Tibial nerve (tissue), 4 donors: ENCODE results near the gene KRTAP22-1. TPM values are rescaled to one million over a fixed set of nuclear protein-coding genes. Genes with fewer than 3 reads are reported as not detected.

Experiments used
- DNase-seq, 2 donors: peaks; one replicate each; pipeline ENCODE4 v3.0.0-alpha.2; 2019; ENCODE audit warnings: low spot score in 2 of 2
- H3K27ac ChIP-seq, 4 donors: fragments of 200-600 bp; sonication (generic) in 3 of 4; one replicate each; pipeline ENCODE4 v1.5.1; 2017 to 2019; ENCODE audit warnings: mild to moderate bottlenecking in 1 of 4
- H3K27me3 ChIP-seq, 2 donors: fragments of 200-600 bp; sonication (generic) in 1 of 2; one replicate each; pipeline versions ENCODE4 v1.5.1 to v1.6.0; 2017 to 2019
- H3K36me3 ChIP-seq, 3 donors: fragments of 200-600 bp; sonication (generic); one replicate each; pipeline ENCODE4 v1.5.1; 2018 to 2019
- H3K4me1 ChIP-seq, 4 donors: fragments of 200-600 bp; sonication (generic) in 3 of 4; one replicate each; pipeline ENCODE4 v1.5.1; 2017 to 2019
- H3K4me3 ChIP-seq, 4 donors: fragments of 200-600 bp; sonication (generic) in 3 of 4; one replicate each; pipeline ENCODE4 v1.5.1; 2017 to 2019; ENCODE audit warnings: mild to moderate bottlenecking in 1 of 4, moderate library complexity in 1 of 4
- H3K9me3 ChIP-seq, 4 donors: fragments of 200-600 bp; sonication (generic) in 3 of 4; one replicate each; pipeline ENCODE4 v1.5.1; 2017 to 2019
- CTCF ChIP-seq, 5 experiments: fragments of 200-600 bp in 3 of 5; fragments of 450-650 bp in 2 of 5; sonication (generic) in 3 of 5; IDR thresholded peaks; one replicate each; pipeline ENCODE4 v1.5.1; 2016 to 2019; ENCODE audit warnings: antibody characterized with exemption in 5 of 5, mild to moderate bottlenecking in 3 of 5, moderate library complexity in 2 of 5
- EP300 ChIP-seq, 2 donors: sonication (generic); formaldehyde crosslinking; IDR thresholded peaks; one replicate each; pipeline ENCODE4 v1.6.1; 2017; ENCODE audit warnings: antibody characterized with exemption in 2 of 2, mild to moderate bottlenecking in 1 of 2
- POLR2A ChIP-seq, 2 donors: fragments of 450-650 bp; IDR thresholded peaks; one replicate each; pipeline ENCODE4 v1.6.1; 2017; ENCODE audit warnings: antibody characterized with exemption in 2 of 2, mild to moderate bottlenecking in 2 of 2, moderate library complexity in 2 of 2
- WGBS, 2 donors: methylation state at CpG; one replicate each; pipeline ENCODE4 v1.1.5; 2018; 5-methylcytosine and 5-hydroxymethylcytosine counted together
- total RNA-seq, 4 donors: library from RNA; depleted of rRNA; stranded (reverse); fragments of >200 nt; gene quantifications; one replicate each; pipeline ENCODE4 v1.1.0, GENCODE V29; 2016

The KRTAP22-1 gene
- total RNA-seq, 4 donors from 2014 or later, result not detected

- H3K4me3 ChIP-seq, result no peak overlapping the region
- H3K36me3 ChIP-seq, result no peaks in the 10 kb centered on the region
- 61 to 75% methylated on average over 6 of the region's 6 CpGs for WGBS, 2 donors
- H3K4me1 ChIP-seq, result no peaks in the 10 kb centered on the region
- DNase-seq, result no peak
- H3K27ac ChIP-seq, result no peak overlapping the region
- H3K9me3 ChIP-seq, result no peaks in the 10 kb centered on the region
- TF ChIP-seq POLR2A (IDR thresholded peaks at IDR 0.05) (no peak), CTCF (IDR thresholded peaks at IDR 0.05) (no peak), EP300 (IDR thresholded peaks at IDR 0.05) (no peak)
- H3K27me3 ChIP-seq, result no peaks in the 10 kb centered on the region
Measured at GRCh38 chr21:30563072-30563471, 37.8 kb upstream of the KRTAP22-1 start.

- Histone ChIP-seq H3K4me1 (no peaks in the 10 kb centered on the region), H3K27ac (no peak overlapping the region), H3K36me3 (no peaks in the 10 kb centered on the region), H3K4me3 (no peak overlapping the region), H3K9me3 (no peaks in the 10 kb centered on the region), H3K27me3 (no peaks in the 10 kb centered on the region)
- 88 to 89% methylated on average over 2 of the region's 2 CpGs for WGBS, 2 donors
- no peak for TF ChIP-seq EP300 (IDR thresholded peaks at IDR 0.05)
- no peak for TF ChIP-seq CTCF (IDR thresholded peaks at IDR 0.05)
- no peak for TF ChIP-seq POLR2A (IDR thresholded peaks at IDR 0.05)
- DNase-seq, result no peak
Measured at GRCh38 chr21:30563630-30564029, 37.3 kb upstream of the KRTAP22-1 start.

DNA sequence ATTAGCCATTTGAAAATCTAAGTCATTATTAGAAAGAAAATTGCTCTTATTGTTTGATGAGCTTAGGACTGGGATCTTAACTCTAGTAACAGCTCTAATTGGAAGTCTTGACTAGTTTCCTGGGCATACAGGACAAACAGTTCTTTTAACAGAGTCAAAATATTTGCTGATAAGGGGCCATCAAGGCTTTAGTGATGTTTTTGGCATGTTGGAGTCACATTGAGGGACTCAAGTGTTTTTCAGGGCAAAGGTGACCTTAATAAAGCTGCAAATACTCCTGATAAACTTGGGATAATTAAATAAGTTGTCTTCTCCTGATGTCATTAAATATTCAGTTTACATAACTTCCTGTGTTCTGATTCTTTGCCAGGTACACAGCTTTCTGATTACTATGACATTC is 33.3 kb upstream of the KRTAP22-1 start:
- H3K4me3 ChIP-seq, result no peak overlapping the region
- no peaks in the 10 kb centered on the region for H3K4me1 ChIP-seq
- TF ChIP-seq CTCF (IDR thresholded peaks at IDR 0.05), result no peak
- TF ChIP-seq EP300 (IDR thresholded peaks at IDR 0.05), result no peak
- no peak for TF ChIP-seq POLR2A (IDR thresholded peaks at IDR 0.05)
- H3K9me3 ChIP-seq, result no peaks in the 10 kb centered on the region
- DNase-seq, result no peak
- no peak overlapping the region for H3K27ac ChIP-seq
- H3K27me3 ChIP-seq, result no peaks in the 10 kb centered on the region
- no peaks in the 10 kb centered on the region for H3K36me3 ChIP-seq

DNA sequence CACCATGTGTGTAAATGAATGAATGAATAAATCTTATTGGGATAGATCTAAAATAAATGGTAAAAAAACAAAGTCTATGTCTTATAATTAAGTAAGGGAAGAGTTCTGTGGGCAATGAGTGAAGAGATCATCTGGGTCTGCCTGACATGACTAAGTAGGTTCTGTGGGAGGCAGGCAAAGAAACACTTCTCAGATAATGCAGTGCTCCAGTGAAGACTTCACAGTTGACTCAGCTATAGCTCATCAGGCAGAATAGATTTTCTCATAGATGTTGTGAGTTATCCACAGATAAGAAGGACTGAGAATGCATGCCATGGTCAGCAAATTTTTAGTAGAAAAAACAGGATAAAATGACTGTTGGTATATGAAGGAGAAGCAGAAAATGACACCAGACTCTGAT is 23.1 kb upstream of the KRTAP22-1 start:
- TF ChIP-seq CTCF (IDR thresholded peaks at IDR 0.05), result no peak
- no peak for TF ChIP-seq POLR2A (IDR thresholded peaks at IDR 0.05)
- TF ChIP-seq EP300 (IDR thresholded peaks at IDR 0.05), result no peak
- no peak overlapping the region for H3K4me3 ChIP-seq
- H3K27me3 ChIP-seq, result no peaks in the 10 kb centered on the region
- no peaks in the 10 kb centered on the region for H3K4me1 ChIP-seq
- DNase-seq, result no peak
- no peaks in the 10 kb centered on the region for H3K36me3 ChIP-seq
- H3K9me3 ChIP-seq, result no peaks in the 10 kb centered on the region
- H3K27ac ChIP-seq, result no peak overlapping the region

- Histone ChIP-seq H3K9me3 (no peaks in the 10 kb centered on the region), H3K4me3 (no peak overlapping the region), H3K4me1 (no peaks in the 10 kb centered on the region), H3K27ac (no peak overlapping the region), H3K27me3 (no peaks in the 10 kb centered on the region), H3K36me3 (no peaks in the 10 kb centered on the region)
- TF ChIP-seq POLR2A (IDR thresholded peaks at IDR 0.05) (no peak), CTCF (IDR thresholded peaks at IDR 0.05) (no peak), EP300 (IDR thresholded peaks at IDR 0.05) (no peak)
- DNase-seq, result no peak
- WGBS, 2 donors, result 54 to 57% methylated on average over 1 of the region's 1 CpG
Measured at GRCh38 chr21:30579346-30579745, 21.5 kb upstream of the KRTAP22-1 start.
